ENCODE data around the gene PRKG1. TPM values are rescaled to one million over a fixed set of nuclear protein-coding genes. Genes with fewer than 3 reads are reported as not detected.

PRKG1 gene
- total RNA-seq, 1 experiment from 2014 or later: 10.4 TPM

DNA sequence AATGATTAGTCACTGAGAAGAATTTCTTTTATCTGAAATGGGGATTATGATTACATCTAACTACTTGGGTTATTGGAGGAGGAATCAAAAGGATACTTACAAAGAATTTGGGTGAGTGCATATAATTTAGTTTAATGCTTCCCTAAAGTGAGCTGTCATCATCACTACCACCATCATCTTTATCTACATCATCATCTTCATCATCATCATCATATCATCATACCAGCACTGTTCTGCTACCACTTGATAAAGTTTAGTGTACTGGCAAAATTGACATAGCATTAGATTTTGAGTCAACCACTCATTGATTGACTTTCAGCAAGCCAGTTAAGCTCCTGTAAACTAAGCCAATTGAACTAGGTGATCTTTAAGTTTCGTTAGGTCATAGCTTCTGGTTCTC, 994.2 kb downstream of the PRKG1 start:
- H2AFZ ChIP-seq (ENCODE audit: low read length): no peak overlapping the region
- no peak overlapping the region for H3K27ac ChIP-seq (ENCODE audit: insufficient read length, low read depth, low read length)
- no CpG with 5 or more reads among the region's 1 CpG for WGBS (ENCODE audit: extremely low coverage, insufficient read length, low lambda C conversion rate)
- no peaks in the 10 kb centered on the region for H3K79me2 ChIP-seq (ENCODE audit: insufficient read depth, low read length)
- no peak overlapping the region for H3K23ac ChIP-seq (ENCODE audit: insufficient read length, low read depth, low read length)
- peaks cover 5 to 6% of the 10 kb centered on the region in 2 experiments for H3K4me1 Mint-ChIP-seq
- H3K79me1 ChIP-seq (ENCODE audit: insufficient read depth, low read depth, low read length, poor library complexity, severe bottlenecking): no peaks in the 10 kb centered on the region
- no peak overlapping the region for H4K91ac ChIP-seq (ENCODE audit: insufficient read length, low read depth, low read length)
- no peak overlapping the region for H3K56ac ChIP-seq (ENCODE audit: insufficient read length, low read depth, low read length)
- H3K9ac ChIP-seq (ENCODE audit: extremely low read depth, insufficient read length, low read length): no peak overlapping the region
- peaks cover under 1 to 7% (median 1%) of the 10 kb centered on the region in 3 experiments; a peak in 3 of 7 replicates for H3K36me3 Mint-ChIP-seq (ENCODE audit: insufficient read depth in 1 of 3, low read depth in 3 of 3)
- no peak overlapping the region for H2AK5ac ChIP-seq (ENCODE audit: insufficient read length, low read length)
- no peaks in the 10 kb centered on the region for H3K9me3 ChIP-seq (ENCODE audit: control insufficient read depth, low read depth, low read length)
- no peaks in the 10 kb centered on the region for H3K23me2 ChIP-seq (ENCODE audit: insufficient read length, low read depth, low read length, poor library complexity, severe bottlenecking)
- H3K4me2 ChIP-seq (ENCODE audit: insufficient read depth, insufficient read length, low read length): no peak overlapping the region
- no peaks in the 10 kb centered on the region for H3K27me3 Mint-ChIP-seq (ENCODE audit: low read depth)
- no peak overlapping the region for H2BK5ac ChIP-seq (ENCODE audit: insufficient read length, low read length)
- H3K4me1 ChIP-seq (ENCODE audit: insufficient read depth, low read length): no peaks in the 10 kb centered on the region; the same call in 1 of the 2 replicates
- DNase-seq: no peak
- H4K8ac ChIP-seq (replicated peaks; ENCODE audit: insufficient read length, low read depth, low read length): no peak overlapping the region
- no peak overlapping the region for H3T11ph ChIP-seq (ENCODE audit: low read length)
- no peaks in the 10 kb centered on the region for H4K20me1 ChIP-seq (ENCODE audit: control insufficient read depth, insufficient read depth, insufficient read length)
- TF ChIP-seq, protein P1, sequence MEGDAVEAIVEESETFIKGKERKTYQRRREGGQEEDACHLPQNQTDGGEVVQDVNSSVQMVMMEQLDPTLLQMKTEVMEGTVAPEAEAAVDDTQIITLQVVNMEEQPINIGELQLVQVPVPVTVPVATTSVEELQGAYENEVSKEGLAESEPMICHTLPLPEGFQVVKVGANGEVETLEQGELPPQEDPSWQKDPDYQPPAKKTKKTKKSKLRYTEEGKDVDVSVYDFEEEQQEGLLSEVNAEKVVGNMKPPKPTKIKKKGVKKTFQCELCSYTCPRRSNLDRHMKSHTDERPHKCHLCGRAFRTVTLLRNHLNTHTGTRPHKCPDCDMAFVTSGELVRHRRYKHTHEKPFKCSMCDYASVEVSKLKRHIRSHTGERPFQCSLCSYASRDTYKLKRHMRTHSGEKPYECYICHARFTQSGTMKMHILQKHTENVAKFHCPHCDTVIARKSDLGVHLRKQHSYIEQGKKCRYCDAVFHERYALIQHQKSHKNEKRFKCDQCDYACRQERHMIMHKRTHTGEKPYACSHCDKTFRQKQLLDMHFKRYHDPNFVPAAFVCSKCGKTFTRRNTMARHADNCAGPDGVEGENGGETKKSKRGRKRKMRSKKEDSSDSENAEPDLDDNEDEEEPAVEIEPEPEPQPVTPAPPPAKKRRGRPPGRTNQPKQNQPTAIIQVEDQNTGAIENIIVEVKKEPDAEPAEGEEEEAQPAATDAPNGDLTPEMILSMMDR (conservative IDR thresholded peaks at IDR 0.05): no peak
- H3K9me3 Mint-ChIP-seq: 0 out of 5 replicates have a peak, but pooled peaks cover 0 to 1% of the 10 kb centered on the region in 2 experiments
- no peaks in the 10 kb centered on the region for H3K27me3 ChIP-seq (ENCODE audit: insufficient read depth, low read length)
- H2BK20ac ChIP-seq (ENCODE audit: low read depth, low read length, poor library complexity, severe bottlenecking): no peak overlapping the region
- no peak overlapping the region for H2BK15ac ChIP-seq (ENCODE audit: low read depth, low read length)
- no peak overlapping the region for H3K14ac ChIP-seq (ENCODE audit: insufficient read depth, low read length)
- no peak overlapping the region for H3K4ac ChIP-seq (ENCODE audit: low read depth, low read length)
- no peak overlapping the region for H2BK120ac ChIP-seq (ENCODE audit: low read depth, low read length, poor library complexity, severe bottlenecking)
- no peak overlapping the region for H2BK12ac ChIP-seq (ENCODE audit: insufficient read length, low read depth, low read length)
- H3K27ac Mint-ChIP-seq: no peak overlapping the region
- H3K18ac ChIP-seq (ENCODE audit: insufficient read length, low read depth, low read length): no peak overlapping the region
- no peak overlapping the region for H3K4me3 Mint-ChIP-seq
- no peak overlapping the region for H4K5ac ChIP-seq (ENCODE audit: insufficient read length, low read depth, low read length)

Data from H9 (cell line).